Measurements from ENCODE around the gene SPRYD3.

Gene SPRYD3

DNA sequence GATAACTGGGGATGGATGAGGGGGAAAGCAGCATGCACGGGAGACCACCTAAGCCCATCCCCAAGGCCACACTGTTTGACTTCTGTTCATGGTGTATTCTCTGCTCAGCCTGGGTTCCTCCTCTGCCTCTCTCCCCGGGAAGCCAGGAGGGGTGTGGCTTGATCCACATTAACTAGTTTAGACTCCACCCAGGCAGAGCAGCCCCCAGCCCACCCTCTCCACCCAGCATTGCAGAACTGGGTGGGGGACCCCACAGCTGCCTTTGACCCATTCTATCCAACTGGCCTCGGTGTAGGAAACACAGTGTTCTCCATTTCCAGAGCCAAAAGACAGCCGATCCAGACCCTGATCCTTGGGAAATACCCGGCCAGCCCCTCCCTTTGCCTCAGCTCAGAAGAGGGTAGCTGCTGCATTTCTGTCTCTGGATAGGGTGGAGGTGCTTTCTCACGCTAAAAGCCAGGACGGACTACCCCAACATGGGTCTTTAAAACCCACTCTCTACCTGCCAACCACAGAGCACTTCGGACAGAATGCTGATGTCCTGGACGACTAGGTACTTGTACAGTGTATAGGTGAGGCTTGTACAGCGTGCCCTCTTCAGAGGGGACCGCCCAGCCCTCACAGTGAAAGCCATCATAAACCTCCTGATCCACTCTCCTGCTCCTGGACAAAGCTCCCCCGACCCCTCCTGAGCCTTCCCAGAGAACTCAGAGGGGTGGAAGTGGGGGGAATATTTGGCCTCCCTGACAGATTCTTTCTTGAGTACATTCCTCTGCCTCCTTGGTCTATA, 9.4 kb downstream of the SPRYD3 start:
- TF ChIP-seq EZH2phosphoT487 (IDR thresholded peaks at IDR 0.05; ENCODE audit: low read depth): no peak
- TF ChIP-seq, protein P1, sequence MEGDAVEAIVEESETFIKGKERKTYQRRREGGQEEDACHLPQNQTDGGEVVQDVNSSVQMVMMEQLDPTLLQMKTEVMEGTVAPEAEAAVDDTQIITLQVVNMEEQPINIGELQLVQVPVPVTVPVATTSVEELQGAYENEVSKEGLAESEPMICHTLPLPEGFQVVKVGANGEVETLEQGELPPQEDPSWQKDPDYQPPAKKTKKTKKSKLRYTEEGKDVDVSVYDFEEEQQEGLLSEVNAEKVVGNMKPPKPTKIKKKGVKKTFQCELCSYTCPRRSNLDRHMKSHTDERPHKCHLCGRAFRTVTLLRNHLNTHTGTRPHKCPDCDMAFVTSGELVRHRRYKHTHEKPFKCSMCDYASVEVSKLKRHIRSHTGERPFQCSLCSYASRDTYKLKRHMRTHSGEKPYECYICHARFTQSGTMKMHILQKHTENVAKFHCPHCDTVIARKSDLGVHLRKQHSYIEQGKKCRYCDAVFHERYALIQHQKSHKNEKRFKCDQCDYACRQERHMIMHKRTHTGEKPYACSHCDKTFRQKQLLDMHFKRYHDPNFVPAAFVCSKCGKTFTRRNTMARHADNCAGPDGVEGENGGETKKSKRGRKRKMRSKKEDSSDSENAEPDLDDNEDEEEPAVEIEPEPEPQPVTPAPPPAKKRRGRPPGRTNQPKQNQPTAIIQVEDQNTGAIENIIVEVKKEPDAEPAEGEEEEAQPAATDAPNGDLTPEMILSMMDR (IDR thresholded peaks at IDR 0.05; ENCODE audit: low read depth, low read length): no peak

DNA sequence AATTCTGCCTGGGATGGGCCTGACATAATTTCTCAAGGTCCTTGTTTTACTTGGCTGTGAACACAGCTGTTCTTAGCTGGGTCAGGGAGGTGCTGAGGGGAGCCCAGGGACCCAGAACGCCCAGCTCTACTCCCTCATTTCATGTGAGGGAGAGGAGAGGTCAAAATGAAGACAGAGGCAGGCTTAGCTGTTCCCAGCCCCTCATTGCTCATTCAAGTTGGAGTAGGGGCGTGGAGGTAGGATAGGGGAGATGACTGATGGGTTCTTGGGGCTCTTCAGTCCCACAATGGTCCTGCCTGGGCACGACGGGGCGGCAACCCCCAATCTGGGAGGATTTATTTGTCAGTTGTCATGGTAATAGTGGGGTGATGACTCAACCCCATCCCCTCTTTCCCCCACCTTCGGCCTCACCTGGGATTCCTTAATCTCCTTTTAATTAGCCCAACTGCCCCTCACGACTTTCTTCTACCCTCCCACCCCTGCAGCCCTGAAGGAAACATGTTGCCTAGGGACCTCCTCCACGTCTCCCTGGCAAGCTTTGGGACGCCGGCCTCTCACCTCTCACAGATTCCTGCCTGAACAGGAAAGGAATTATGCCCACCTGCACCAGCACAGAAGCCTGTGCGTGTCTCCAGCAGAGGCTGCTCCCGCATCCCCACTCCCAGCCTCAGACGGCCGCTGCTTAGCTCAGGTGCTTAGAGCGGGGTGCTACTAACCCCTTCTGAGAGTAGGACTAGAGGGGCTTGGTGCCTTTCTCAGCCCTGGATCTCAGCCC, 10.2 kb downstream of the SPRYD3 start:
- Histone ChIP-seq H2AFZ (ENCODE audit: low read depth, low read length) (no peak overlapping the region), H3K9ac (ENCODE audit: low read length) (no peak overlapping the region), H3K27me3 (ENCODE audit: low read depth, low read length) (no peaks in the 10 kb centered on the region), H3K27ac (ENCODE audit: low read length) (no peak overlapping the region), H3K4me1 (ENCODE audit: low read length) (peaks cover 11% of the 10 kb centered on the region), H3K79me2 (ENCODE audit: low read length) (no peaks in the 10 kb centered on the region), H4K20me1 (ENCODE audit: insufficient read depth, low read length) (no peaks in the 10 kb centered on the region), H3K4me3 (ENCODE audit: low read length) (no peak overlapping the region), H3K4me2 (ENCODE audit: low read length) (no peak overlapping the region), H3K36me3 (replicated peaks; ENCODE audit: low read depth, low read length) (peaks cover 19% of the 10 kb centered on the region), H3K9me3 (ENCODE audit: insufficient read depth, low read length) (no peaks in the 10 kb centered on the region)
- no peak for TF ChIP-seq EZH2phosphoT487 (IDR thresholded peaks at IDR 0.05; ENCODE audit: low read depth)
- TF ChIP-seq, protein P1 (IDR thresholded peaks at IDR 0.05; ENCODE audit: low read depth, low read length): no peak

More for the DNA sequence above, 9.4 kb downstream of the SPRYD3 start:
- Histone ChIP-seq H3K4me1 (ENCODE audit: low read length) (peaks cover 11% of the 10 kb centered on the region), H3K79me2 (ENCODE audit: low read length) (no peaks in the 10 kb centered on the region), H4K20me1 (ENCODE audit: insufficient read depth, low read length) (no peaks in the 10 kb centered on the region), H3K27ac (ENCODE audit: low read length) (no peak overlapping the region), H3K4me3 (ENCODE audit: low read length) (no peak overlapping the region), H3K36me3 (replicated peaks; ENCODE audit: low read depth, low read length) (peaks cover 22% of the 10 kb centered on the region), H3K9me3 (ENCODE audit: insufficient read depth, low read length) (no peaks in the 10 kb centered on the region), H3K27me3 (ENCODE audit: low read depth, low read length) (no peaks in the 10 kb centered on the region), H3K4me2 (ENCODE audit: low read length) (no peak overlapping the region), H3K9ac (ENCODE audit: low read length) (no peak overlapping the region), H2AFZ (ENCODE audit: low read depth, low read length) (no peak overlapping the region)

- Histone ChIP-seq H3K4me3 (ENCODE audit: low read length) (no peak overlapping the region), H4K20me1 (ENCODE audit: insufficient read depth, low read length) (no peaks in the 10 kb centered on the region), H3K27ac (ENCODE audit: low read length) (no peak overlapping the region), H3K4me1 (ENCODE audit: low read length) (peaks cover 9% of the 10 kb centered on the region), H2AFZ (ENCODE audit: low read depth, low read length) (no peak overlapping the region), H3K36me3 (replicated peaks; ENCODE audit: low read depth, low read length) (peaks cover 17% of the 10 kb centered on the region), H3K4me2 (ENCODE audit: low read length) (no peak overlapping the region), H3K79me2 (ENCODE audit: low read length) (no peaks in the 10 kb centered on the region), H3K27me3 (ENCODE audit: low read depth, low read length) (no peaks in the 10 kb centered on the region), H3K9me3 (ENCODE audit: insufficient read depth, low read length) (no peaks in the 10 kb centered on the region), H3K9ac (ENCODE audit: low read length) (no peak overlapping the region)
- TF ChIP-seq EZH2phosphoT487 (IDR thresholded peaks at IDR 0.05; ENCODE audit: low read depth): no peak
- TF ChIP-seq, protein P1 (IDR thresholded peaks at IDR 0.05; ENCODE audit: low read depth, low read length): no peak
Measured at GRCh38 chr12:53067993-53068770, 11.0 kb downstream of the SPRYD3 start.
